ENCODE results near the gene GSTM2. TPM values are rescaled to one million over a fixed set of nuclear protein-coding genes. Genes with fewer than 3 reads are reported as not detected.

The GSTM2 gene
- 18.1 and 20.8 TPM in 2 replicates for total RNA-seq

DNA sequence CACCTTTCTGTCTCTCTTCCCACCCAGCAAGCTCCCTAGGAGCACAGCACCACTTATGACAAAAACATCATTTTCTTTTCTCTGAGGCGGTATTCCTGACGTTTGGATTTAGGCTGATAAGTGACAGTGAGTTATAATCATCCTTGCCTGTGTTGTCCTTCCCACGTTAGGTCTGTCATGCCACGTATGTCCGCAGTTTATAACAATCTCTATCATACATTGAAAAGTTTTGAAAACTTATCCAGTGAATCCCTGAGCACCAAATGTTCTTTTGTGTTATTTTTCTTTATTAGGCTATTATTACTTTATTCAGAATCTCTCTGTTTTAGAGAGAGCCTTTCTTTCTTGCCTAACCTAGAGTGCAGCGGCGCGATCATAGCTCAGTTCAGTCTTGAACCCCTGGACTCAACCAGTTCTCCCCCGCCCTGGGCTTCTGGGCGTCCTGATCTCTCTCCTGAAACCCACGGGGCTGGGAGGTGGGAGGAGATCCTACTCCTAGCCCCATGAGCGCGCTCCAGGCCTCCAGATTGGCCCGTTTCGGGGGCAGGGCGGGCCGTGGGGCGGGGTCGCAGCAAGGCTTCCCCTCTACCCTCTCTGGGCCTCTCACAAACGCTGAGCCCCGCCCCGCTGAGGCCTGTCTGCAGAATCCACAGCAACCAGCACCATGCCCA is at the start of gene GSTM2:
TSS of gene GSTM2 (plus strand) at position 606 of the 671 bp plus-strand sequence. CDS start at position 665, 59 bp downstream.

GRCh38 chr1:109619576-109620400 is 48.1 kb upstream of the GSTM2 start, which contains the start of the genes AMPD2 and GNAT2:
Gene AMPD2, plus strand, starts transcription at chr1:109619837. Its CDS starts 1,339 bp downstream, at chr1:109621176.
Gene GNAT2, minus strand, starts transcription at chr1:109619616. Its CDS starts 6,746 bp downstream, at chr1:109612870.

GRCh38 chr1:109655615-109656519 is 12.0 kb upstream of the GSTM2 start, which contains the start of gene GSTM4:
Gene GSTM4, plus strand, starts transcription at chr1:109656099. Its CDS starts 291 bp downstream, at chr1:109656390.

GRCh38 chr1:109687641-109688499 is 20.0 kb downstream of the GSTM2 start, which contains the start of gene GSTM1:
Gene GSTM1, plus strand, starts transcription at chr1:109687817. Its CDS starts 57 bp downstream, at chr1:109687874.

DNA sequence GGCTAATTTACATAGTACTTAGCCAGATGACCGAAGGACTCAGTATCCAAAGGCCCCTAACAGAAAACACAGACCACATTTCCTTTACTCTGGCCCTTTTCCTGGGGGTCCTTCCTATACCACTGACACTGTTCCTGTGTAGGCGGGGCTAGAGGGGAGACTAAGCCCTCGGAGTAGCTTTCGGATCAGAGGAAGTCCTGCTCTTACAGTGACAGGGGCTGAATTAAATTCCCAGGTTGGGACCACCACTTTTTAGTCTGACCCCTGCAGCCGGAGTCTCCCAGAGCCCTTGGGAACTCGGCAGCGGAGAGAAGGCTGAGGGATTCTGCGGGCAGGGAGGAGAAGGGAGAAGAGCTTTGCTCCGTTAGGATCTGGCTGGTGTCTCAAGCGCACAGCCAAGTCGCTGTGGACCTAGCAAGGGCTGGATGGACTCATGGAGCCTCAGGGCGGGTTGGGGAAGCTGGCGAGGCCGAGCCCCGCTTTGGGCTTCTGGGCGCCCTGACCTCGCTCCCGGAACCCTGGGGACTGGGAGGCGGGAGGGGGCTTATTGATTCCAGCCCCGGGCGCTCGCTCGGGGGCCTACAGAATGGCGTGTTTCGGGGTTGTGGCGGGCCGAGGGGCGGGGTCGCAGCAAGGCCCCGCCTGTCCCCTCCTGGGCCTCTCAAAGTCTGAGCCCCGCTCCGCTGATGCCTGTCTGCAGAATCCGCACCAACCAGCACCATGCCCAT is 43.9 kb downstream of the GSTM2 start, which contains the start of gene GSTM5:
TSS of gene GSTM5 (plus strand) at position 659 of the 728 bp plus-strand sequence. CDS start at position 721, 62 bp downstream.

Other genes starting within 250 kb of the GSTM2 start
- gene PSMA5, start 241.6 kb upstream of the GSTM2 start, total RNA-seq = 53.2 and 54.2 TPM in 2 replicates
- under 0.01 TPM in 1 of 2 replicates, not detected in the other for gene SYPL2, start 201.5 kb upstream of the GSTM2 start, total RNA-seq
- 1.2 and 1.9 TPM in 2 replicates for gene ATXN7L2, start 184.2 kb upstream of the GSTM2 start, total RNA-seq
- gene CYB561D1, start 174.0 kb upstream of the GSTM2 start, total RNA-seq = 5.9 and 6.0 TPM in 2 replicates
- gene AMIGO1, start 158.3 kb upstream of the GSTM2 start, total RNA-seq = 1.0 and 2.1 TPM in 2 replicates
- 0.59 TPM in 1 of 2 replicates, not detected in the other for gene GPR61, start 128.2 kb upstream of the GSTM2 start, total RNA-seq
- 18.4 and 22.9 TPM in 2 replicates for gene GNAI3, start 119.4 kb upstream of the GSTM2 start, total RNA-seq
- 0.09 TPM in 1 of 2 replicates, not detected in the other for gene GNAT2, start 48.4 kb upstream of the GSTM2 start, total RNA-seq
- 83.7 and 116 TPM in 2 replicates for gene AMPD2, start 48.2 kb upstream of the GSTM2 start, total RNA-seq
- 5.8 and 13.7 TPM in 2 replicates for gene GSTM4, start 12.0 kb upstream of the GSTM2 start, total RNA-seq
- 0.51 and 9.8 TPM in 2 replicates for gene GSTM1, start 19.8 kb downstream of the GSTM2 start, total RNA-seq
- gene GSTM5, start 44.2 kb downstream of the GSTM2 start, total RNA-seq = 1.8 and 2.3 TPM in 2 replicates
- gene GSTM3, start 73.0 kb downstream of the GSTM2 start, total RNA-seq = 24.3 and 138 TPM in 2 replicates
- gene EPS8L3, start 95.9 kb downstream of the GSTM2 start, total RNA-seq = not detected in 2 replicates
- 85.8 and 90.6 TPM in 2 replicates for gene CSF1, start 242.8 kb downstream of the GSTM2 start, total RNA-seq

All from smooth muscle cell of the umbilical artery (primary cell).